ENCODE measurements around the gene THEMIS2. TPM values are rescaled to one million over a fixed set of nuclear protein-coding genes. Genes with fewer than 3 reads are reported as not detected.

THEMIS2 gene
- total and polyA plus RNA-seq, 2 experiments from 2014 or later = 8.1 to 32.4 TPM

- Mint-ChIP-seq H3K27me3 (ENCODE audit: insufficient read depth, low read depth, poor library complexity) (peaks cover 7% of the 10 kb centered on the region), H3K36me3 (ENCODE audit: low read depth) (peaks cover 28% of the 10 kb centered on the region), H3K27ac (no peak overlapping the region), H3K4me1 (peaks cover 10% of the 10 kb centered on the region; the same call in 2 of the 3 replicates), H3K9me3 (no peaks in the 10 kb centered on the region), H3K4me3 (no peak overlapping the region)
- Histone ChIP-seq H3K79me2 (replicated peaks; ENCODE audit: insufficient read depth) (peaks cover 68% of the 10 kb centered on the region), H3K4me3 (no peak overlapping the region), H3F3A (replicated peaks; ENCODE audit: low read depth) (no peaks in the 10 kb centered on the region; the same call in 1 of the 2 replicates), H3K27me3 (ENCODE audit: insufficient read depth) (no peaks in the 10 kb centered on the region), H3K36me3 (ENCODE audit: insufficient read depth) (peaks cover 13% of the 10 kb centered on the region), H4K20me1 (replicated peaks; ENCODE audit: insufficient read depth) (peaks cover 8% of the 10 kb centered on the region), H3K4me2 (no peak overlapping the region), H3K9me2 (ENCODE audit: insufficient read depth) (no peaks in the 10 kb centered on the region), H3K27ac (ENCODE audit: low read depth) (no peak overlapping the region), H2AFZ (no peak overlapping the region), H3K4me1 (ENCODE audit: insufficient read depth) (peaks cover 8% of the 10 kb centered on the region; the same call in 1 of the 2 replicates)
- TF ChIP-seq CREB1 (CRISPR knock-in tag; IDR thresholded peaks at IDR 0.05; ENCODE audit: low read depth) (no peak), EZH2 (IDR thresholded peaks at IDR 0.05; ENCODE audit: low read depth, unreplicated experiment) (no peak), NANOG (IDR thresholded peaks at IDR 0.05; ENCODE audit: borderline replicate concordance) (no peak), JUNB (IDR thresholded peaks at IDR 0.05; ENCODE audit: unreplicated experiment) (no peak), CTCF (conservative IDR thresholded peaks at IDR 0.05; ENCODE audit: low read depth in 2 of 2) (no peak)
- DNase-seq (ENCODE audit: low spot score) (no peak), ATAC-seq (no peak)
Observed at GRCh38 chr1:27832762-27833161, 39.6 kb upstream of the THEMIS2 start.

GRCh38 chr1:27833470-27833869 is 38.9 kb upstream of the THEMIS2 start:
- Histone ChIP-seq H3K4me3 (no peak overlapping the region), H3K79me2 (replicated peaks; ENCODE audit: insufficient read depth) (peaks cover 69% of the 10 kb centered on the region), H3K27ac (ENCODE audit: low read depth) (no peak overlapping the region)
- no peak for TF ChIP-seq EZH2 (IDR thresholded peaks at IDR 0.05; ENCODE audit: low read depth, unreplicated experiment)
- TF ChIP-seq ZNF331 (CRISPR knock-in tag; IDR thresholded peaks at IDR 0.05; ENCODE audit: low read depth) = no peak
- TF ChIP-seq ZNF462 (CRISPR knock-in tag; IDR thresholded peaks at IDR 0.05) = no peak
- no peak for TF ChIP-seq JUNB (IDR thresholded peaks at IDR 0.05; ENCODE audit: unreplicated experiment)
- no peak for TF ChIP-seq POLR2AphosphoS5 (IDR thresholded peaks at IDR 0.05; ENCODE audit: low read depth)
- TF ChIP-seq ZNF114 (CRISPR knock-in tag; IDR thresholded peaks at IDR 0.05) = no peak
- no peak for TF ChIP-seq CTCF (conservative IDR thresholded peaks at IDR 0.05; ENCODE audit: low read depth in 2 of 2)
- TF ChIP-seq ETS1 (IDR thresholded peaks at IDR 0.05) = no peak
- TF ChIP-seq NANOG (IDR thresholded peaks at IDR 0.05; ENCODE audit: borderline replicate concordance) = no peak
- no peak for TF ChIP-seq CREB1 (CRISPR knock-in tag; IDR thresholded peaks at IDR 0.05; ENCODE audit: low read depth)

More at GRCh38 chr1:27833470-27833869, 38.9 kb upstream of the THEMIS2 start:
- H3K4me1 Mint-ChIP-seq = peaks cover 10% of the 10 kb centered on the region; the same call in 2 of the 3 replicates
- H3K36me3 Mint-ChIP-seq (ENCODE audit: low read depth) = peaks cover 28% of the 10 kb centered on the region
- H3F3A ChIP-seq (replicated peaks; ENCODE audit: low read depth) = no peaks in the 10 kb centered on the region; the same call in 1 of the 2 replicates
- H3K9me3 Mint-ChIP-seq = no peaks in the 10 kb centered on the region
- H4K20me1 ChIP-seq (replicated peaks; ENCODE audit: insufficient read depth) = peaks cover 9% of the 10 kb centered on the region
- no peak overlapping the region for H3K27ac Mint-ChIP-seq
- no peak overlapping the region for H3K4me2 ChIP-seq
- H3K4me3 Mint-ChIP-seq = no peak overlapping the region
- no peaks in the 10 kb centered on the region for H3K27me3 ChIP-seq (ENCODE audit: insufficient read depth)
- ATAC-seq = no peak
- no peak for DNase-seq (ENCODE audit: low spot score)
- peaks cover 7% of the 10 kb centered on the region for H3K27me3 Mint-ChIP-seq (ENCODE audit: insufficient read depth, low read depth, poor library complexity)
- no peaks in the 10 kb centered on the region for H3K9me2 ChIP-seq (ENCODE audit: insufficient read depth)
- H3K4me1 ChIP-seq (ENCODE audit: insufficient read depth) = peaks cover 8% of the 10 kb centered on the region; the same call in 1 of the 2 replicates
- H3K36me3 ChIP-seq (ENCODE audit: insufficient read depth) = peaks cover 15% of the 10 kb centered on the region
- no peak overlapping the region for H2AFZ ChIP-seq
